Neural progenitor cell (in vitro differentiated cells): ENCODE measurements around the gene SRCIN1.

Source experiments
- CTCF ChIP-seq: fragments of 200-600 bp; sonication (generic); IDR thresholded peaks from 2 replicates; pipeline ENCODE4 v1.5.1; 2017; ENCODE audit warnings: antibody characterized with exemption, mild to moderate bottlenecking
- EZH2 ChIP-seq: fragments of 200-600 bp; sonication (generic); IDR thresholded peaks from 2 replicates; pipeline ENCODE4 v1.6.1; 2017; ENCODE audit warnings: antibody characterized with exemption, mild to moderate bottlenecking, moderate library complexity
- EZH2phosphoT487 ChIP-seq: fragments of 200-600 bp; sonication (generic); IDR thresholded peaks from 2 replicates; pipeline ENCODE4 v1.6.1; 2017; ENCODE audit warnings: antibody characterized with exemption

GRCh38 chr17:38539386-38539785, 66.4 kb downstream of the SRCIN1 start:
- TF ChIP-seq CTCF (no peak), EZH2 (no peak), EZH2phosphoT487 (no peak)
